G401.6 (cell line): ENCODE measurements around the gene METRN.

ENCODE experiments used
- FAIRE-seq: peaks from 2 replicates; lab custom pipeline; 2012; peaks lifted over from hg19 to GRCh38; lab: Jason Lieb, UNC

METRN gene

GRCh38 chr16:725463-726187 is 10.7 kb downstream of the METRN start:
- no peak for FAIRE-seq

GRCh38 chr16:726188-726437 is 11.2 kb downstream of the METRN start:
- FAIRE-seq, result peak; percentile 28

- no peak for FAIRE-seq
These were observed 11.7 kb downstream of the METRN start, which contains the start of the genes CCDC78 and HAGHL for GRCh38 chr16:726438-727290. TSS of gene CCDC78 (minus strand) at chr16:726443. CDS start at chr16:726367, 76 bp downstream. TSS of gene HAGHL (plus strand) at chr16:727106. CDS start at chr16:727510, 404 bp downstream.

GRCh38 chr16:727291-727977 is 12.5 kb downstream of the METRN start:
- no peak for FAIRE-seq

GRCh38 chr16:728131-728889 is 13.4 kb downstream of the METRN start:
- no peak for FAIRE-seq

GRCh38 chr16:728890-729744 is 14.2 kb downstream of the METRN start:
- no peak for FAIRE-seq

GRCh38 chr16:729768-730665 is 15.1 kb downstream of the METRN start:
- FAIRE-seq, result no peak

GRCh38 chr16:730666-731509 is 16.0 kb downstream of the METRN start:
- no peak for FAIRE-seq

GRCh38 chr16:732332-732731 is 17.4 kb downstream of the METRN start:
- no peak for FAIRE-seq

GRCh38 chr16:732936-733335 is 18.0 kb downstream of the METRN start:
- FAIRE-seq, result no peak

- no peak for FAIRE-seq
These were observed 18.7 kb downstream of the METRN start for GRCh38 chr16:733382-734207.

GRCh38 chr16:734208-734980 is 19.5 kb downstream of the METRN start:
- FAIRE-seq, result no peak

- FAIRE-seq, result no peak
These were observed 20.3 kb downstream of the METRN start for GRCh38 chr16:734981-735881.

GRCh38 chr16:735982-736453 is 21.1 kb downstream of the METRN start:
- FAIRE-seq, result no peak

- FAIRE-seq, result no peak
These were observed 22.1 kb downstream of the METRN start for GRCh38 chr16:736936-737481.
